HG03108 (cell line): ENCODE data around the gene GPR42.
"Not testable (repeated sequence)": the region's sequence is repeated elsewhere in the genome, so short reads cannot be mapped to it uniquely, and the experiment has no call there.

Experiments
- ATAC-seq: cut with Tn5 transposase; IDR thresholded peaks from one replicate; pipeline ENCODE4 v1.9.1; 2021; ENCODE audit warnings: moderate library complexity; ENCODE audit not compliant: unreplicated experiment

Gene GPR42

DNA sequence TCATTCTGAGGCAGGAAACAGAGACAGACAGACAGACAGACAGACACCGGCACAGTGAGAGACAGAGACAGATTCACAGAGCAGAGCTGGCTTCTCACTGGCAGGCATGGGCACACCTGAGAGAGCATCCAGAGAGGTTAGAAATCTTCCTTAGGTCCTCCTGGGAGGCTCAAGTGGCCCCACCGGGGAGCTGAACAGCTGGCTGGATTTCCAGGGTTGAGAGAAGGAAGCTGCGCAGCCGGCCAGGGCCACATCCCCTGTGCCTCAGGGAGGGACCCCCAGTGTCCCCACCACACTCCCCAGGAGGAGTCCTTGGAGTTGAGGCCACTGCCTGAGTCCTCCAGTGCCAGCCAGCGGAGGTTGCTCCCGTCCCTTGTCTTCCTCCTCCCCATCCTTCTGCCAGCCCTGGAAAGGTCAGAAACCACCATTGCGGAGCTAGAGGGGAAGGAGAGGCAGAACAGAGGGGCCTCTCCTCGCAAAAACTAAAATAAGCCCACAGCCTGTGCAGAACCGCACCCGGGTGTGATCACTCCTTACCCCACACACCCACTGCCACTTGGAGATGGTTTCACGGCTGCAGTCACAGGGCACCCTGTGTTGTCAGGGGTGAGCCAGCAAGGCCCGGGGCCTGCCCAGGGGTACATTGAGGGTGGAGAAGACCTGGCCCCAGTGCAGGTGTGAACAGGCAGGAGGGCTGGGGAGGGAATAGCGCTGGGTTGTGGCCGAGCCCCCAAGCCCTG, 8.4 kb upstream of the GPR42 start:
- ATAC-seq: no peak

DNA sequence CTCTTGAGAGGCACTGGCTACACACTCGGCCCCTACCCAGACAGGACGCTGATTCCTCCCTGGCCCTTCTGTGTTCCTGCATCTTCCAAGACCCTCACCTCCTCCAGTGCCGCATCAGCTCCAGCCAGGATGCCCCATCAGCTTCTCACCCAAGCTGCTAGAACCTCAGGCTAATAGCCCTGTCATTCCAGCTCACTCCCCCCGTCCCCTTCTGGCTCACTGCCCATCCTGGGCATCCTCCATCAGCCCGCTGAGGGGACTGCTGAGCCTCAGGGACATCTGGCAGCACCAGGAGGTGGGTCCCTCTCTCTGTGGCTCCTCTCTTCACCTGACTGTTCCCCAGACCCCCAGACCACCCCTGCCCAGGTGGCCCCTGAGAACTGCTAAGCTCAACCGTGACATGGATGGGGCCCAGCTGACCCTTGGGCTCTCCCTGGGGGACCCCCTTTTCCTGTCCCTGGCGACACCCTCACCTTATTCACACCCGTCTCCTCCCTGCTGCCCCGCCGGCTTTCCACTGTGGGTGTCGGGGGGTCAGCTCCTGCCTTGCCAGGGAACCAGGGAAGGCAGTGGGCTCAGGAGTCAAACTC, 7.8 kb upstream of the GPR42 start:
- no peak for ATAC-seq

DNA sequence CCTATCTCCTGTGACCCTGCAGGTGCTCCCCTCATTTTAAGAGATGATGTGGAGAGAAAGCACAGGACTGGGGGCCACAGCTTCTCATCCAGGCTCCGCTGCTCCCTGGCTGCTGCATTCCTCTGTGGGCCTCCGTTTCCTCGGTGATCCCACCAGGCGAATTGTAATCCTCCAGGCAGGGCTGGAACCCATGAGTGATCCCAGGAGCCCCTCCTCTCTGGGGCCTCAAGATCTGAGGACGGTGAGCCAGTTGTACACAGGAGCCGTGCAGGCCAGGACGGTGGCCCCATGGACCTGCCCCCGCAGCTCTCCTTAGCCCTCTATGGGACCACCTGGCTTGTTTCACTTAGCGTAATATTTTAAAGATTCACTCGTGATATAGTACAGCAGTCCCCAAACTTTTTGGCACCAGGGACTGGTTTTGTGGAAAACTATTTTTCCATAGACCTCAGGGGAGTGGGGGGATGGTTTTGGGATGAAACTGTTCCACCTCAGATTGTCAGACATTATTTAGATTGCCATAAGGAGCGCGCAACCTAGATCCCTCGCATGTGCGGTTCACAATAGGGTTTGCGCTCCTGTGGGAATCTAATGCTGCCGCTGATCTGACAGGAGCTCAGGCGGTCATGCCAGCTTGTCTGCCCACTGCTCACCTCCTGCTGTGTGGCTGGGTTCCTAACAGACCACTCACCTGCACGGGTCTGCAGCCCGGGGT, 7.0 kb upstream of the GPR42 start:
- no peak for ATAC-seq

DNA sequence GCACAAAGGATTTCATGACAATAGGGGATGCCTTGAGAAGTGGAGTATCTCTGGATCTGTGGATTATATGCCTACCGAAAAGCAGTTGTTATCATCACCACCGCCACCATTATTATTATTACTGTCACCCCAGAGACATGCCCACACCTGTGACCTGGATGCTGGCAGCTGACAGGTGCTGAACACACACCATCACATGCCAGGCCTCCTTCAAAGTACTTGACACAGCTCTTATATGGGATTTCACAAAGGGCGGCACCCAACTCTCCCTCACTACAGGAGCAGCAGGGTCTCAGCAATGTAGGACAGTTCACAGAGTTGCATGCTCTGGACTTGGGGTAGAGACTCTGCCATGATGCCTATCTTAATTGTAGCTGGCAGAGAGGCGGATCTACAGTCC, 5.6 kb upstream of the GPR42 start:
- no peak for ATAC-seq

DNA sequence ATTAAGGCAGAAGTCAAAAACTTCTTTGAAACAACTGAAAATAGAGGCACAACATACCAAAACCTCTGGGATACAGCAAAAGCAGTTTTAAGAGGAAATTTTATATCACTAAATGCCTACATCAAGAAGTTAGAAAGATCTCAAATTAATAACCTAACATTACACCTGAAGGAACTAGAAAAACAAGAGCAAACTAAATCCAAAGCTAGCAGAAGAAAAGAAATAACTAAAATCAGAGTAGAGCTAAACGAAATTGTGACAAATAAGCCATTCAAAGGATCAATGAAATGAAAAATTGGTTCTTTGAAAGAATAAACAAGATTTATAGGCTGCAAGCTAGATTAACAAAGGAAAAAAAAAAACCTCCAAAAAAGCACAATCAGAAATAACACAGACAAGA, 2.5 kb upstream of the GPR42 start:
- no peak for ATAC-seq

- no peak for ATAC-seq
These were observed 1.3 kb upstream of the GPR42 start for GRCh38 chr19:35369522-35369921.

DNA sequence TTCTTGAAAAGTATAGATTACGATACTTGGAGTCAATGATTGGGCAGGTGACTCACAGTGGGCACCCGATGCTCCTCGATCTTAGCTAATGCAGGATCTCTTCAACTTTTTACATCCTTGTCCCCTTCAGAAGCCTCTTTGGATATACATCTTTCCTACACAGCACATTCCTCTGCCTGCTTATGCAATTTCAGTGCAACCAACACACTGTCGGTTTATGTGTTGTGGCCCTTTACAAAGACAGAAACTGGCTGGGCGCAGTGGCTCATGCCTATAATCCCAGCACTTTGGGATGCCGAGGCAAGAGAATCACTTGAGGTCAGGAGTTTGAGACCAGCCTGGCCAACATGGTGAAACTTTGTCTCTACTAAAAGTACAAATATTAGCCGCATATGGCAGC, 2.6 kb downstream of the GPR42 start:
- ATAC-seq: no peak

GRCh38 chr19:35374031-35374430, 3.2 kb downstream of the GPR42 start:
- not testable (repeated sequence) for ATAC-seq

- ATAC-seq: no peak
These were observed 4.8 kb downstream of the GPR42 start for GRCh38 chr19:35375505-35376307.

DNA sequence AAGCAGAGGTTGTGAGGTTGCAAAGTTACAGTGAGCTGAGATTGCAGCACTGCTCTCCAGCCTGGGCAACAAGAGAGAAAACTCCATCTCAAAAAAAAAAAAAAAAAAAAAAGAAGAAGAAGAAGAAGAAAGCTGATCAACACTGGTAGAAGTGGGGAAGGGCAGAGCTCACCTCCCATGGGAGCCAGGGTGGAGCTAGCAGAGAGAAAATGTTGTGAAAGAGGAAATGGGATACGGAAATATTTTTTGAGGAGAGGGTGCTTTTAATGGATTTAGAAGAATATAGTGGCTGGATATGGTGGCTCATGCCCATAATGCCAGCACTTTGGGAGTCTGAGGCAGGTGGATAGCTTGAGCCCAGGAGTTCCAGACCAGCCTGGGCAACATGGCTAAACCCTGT, 6.8 kb downstream of the GPR42 start:
- no peak for ATAC-seq

DNA sequence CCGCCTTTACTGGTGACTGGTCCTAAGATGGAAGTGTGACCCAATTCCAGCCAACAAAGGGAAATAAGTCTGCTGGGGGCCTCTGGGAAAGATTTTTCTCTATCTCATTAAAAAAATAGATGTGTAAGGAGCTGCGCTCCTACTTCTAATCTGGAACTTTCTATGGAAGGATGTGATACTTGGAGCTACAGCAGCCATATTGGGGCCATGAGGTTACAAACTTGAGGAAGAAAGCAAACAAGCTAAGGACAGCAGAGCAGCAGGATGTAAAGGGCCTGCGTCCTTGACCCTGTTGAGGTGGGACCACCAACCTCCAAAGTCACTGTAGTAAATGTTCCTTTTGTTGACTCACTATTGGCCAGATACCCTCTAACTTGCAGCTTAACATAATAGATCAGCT, 7.5 kb downstream of the GPR42 start:
- ATAC-seq: no peak

- not testable (repeated sequence) for ATAC-seq
These were observed 8.7 kb downstream of the GPR42 start for GRCh38 chr19:35379545-35379944.

DNA sequence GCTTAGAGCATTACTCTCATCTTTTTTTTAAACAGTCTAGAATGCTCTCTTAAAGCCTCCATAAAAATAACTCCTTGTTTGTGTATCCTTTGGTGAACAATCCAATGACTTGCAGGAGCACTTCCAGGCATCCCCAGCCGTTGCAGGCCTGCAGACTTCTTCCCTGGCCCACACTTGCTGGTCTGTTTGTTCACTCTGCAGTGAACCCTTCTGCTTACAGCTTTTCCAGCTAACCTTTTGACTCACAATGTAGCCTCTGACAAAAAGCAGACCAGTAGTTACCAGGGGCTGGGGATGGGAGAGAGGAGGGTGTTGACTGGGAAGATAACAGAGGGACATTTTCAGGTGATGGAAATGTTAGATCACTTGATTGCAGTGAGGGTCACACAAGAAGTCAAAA, 9.1 kb downstream of the GPR42 start:
- no peak for ATAC-seq

GRCh38 chr19:35380450-35381124, 9.7 kb downstream of the GPR42 start:
- no peak for ATAC-seq

DNA sequence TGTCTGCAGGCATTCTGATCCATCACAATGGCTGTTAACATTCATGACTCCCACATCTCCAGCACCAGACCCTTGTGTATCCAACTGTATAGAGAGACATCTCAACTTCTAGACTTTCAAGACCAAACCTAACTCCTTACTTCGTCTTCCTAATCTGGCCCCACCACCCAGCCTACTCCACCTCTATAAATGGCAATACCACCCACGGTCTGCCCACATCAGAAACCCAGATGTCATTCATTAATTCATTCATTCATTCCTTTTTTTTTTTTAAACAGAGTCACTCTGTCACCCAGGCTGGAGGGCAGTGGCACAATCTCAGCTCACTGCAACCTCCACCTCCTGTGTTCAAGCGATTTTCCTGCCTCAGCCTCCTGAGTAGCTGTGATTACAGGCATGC, 10.4 kb downstream of the GPR42 start:
- ATAC-seq: no peak

- no peak for ATAC-seq
These were observed 11.1 kb downstream of the GPR42 start for GRCh38 chr19:35381926-35382325.

GRCh38 chr19:35383536-35383935, 12.7 kb downstream of the GPR42 start:
- no peak for ATAC-seq

DNA sequence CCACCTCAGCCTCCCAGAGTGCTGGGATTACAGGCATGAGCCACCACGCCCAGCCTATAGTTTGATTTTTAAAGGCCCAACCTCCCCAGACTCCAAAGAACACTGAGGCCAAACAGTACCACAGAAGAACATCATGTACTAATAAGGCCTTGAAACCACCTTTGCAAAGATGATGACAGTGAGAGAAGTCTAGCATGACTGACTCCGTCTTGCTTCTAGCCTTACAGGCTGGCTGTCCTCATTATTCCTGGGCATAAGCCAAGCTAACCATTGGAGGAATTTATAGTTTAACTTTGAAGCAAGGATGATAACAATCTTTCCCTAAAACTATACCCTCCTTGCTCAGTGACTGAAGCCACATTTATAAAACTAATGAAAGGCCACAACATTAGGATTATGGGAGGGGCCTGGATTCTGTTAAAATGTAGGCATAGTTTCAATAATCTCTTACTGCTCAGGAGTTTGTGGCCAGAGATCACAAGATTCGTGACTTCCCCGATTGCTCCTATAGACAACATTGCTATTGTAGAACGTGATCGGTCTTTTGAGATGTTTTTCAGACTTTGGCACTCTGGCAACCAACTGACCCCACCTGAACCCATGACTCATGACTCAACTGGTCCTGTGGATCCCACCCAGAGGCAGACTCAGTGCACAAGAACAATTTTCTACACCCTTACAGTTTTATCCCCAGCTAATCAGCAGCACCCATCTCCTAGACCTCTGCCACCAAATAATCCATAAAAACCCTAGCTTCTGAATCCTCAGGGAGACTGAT, 17.6 kb downstream of the GPR42 start:
- ATAC-seq: no peak

GRCh38 chr19:35389192-35389861, 18.5 kb downstream of the GPR42 start:
- ATAC-seq: no peak
